GM19099 (cell line): ENCODE measurements around the gene LMAN1L.

ENCODE experiments used
- POLR2A ChIP-seq: IDR thresholded peaks from 3 replicates; pipeline ENCODE4 v1.6.1; 2011; ENCODE audit warnings: low read depth; ENCODE audit not compliant: insufficient read length; ENCODE audit errors: extremely low read depth

The LMAN1L gene

DNA sequence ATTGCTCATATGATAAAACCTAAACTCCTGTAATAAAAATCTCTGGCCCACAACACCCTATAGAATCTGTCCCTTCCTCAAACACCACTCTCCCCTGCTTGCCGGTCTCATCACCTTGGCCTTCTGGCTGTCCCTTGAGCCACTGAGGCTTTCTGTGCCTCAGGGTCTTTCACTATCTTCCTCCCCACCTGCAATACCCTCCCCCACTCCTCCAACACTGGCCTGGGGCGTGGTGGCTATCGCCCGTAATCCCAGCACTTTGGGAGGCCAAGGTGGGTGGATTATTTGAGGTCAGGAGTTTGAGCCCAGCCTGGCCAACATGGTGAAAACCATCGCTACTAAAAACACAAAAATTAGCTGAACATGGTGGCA, 34.0 kb upstream of the LMAN1L start:
- no peak for TF ChIP-seq POLR2A

DNA sequence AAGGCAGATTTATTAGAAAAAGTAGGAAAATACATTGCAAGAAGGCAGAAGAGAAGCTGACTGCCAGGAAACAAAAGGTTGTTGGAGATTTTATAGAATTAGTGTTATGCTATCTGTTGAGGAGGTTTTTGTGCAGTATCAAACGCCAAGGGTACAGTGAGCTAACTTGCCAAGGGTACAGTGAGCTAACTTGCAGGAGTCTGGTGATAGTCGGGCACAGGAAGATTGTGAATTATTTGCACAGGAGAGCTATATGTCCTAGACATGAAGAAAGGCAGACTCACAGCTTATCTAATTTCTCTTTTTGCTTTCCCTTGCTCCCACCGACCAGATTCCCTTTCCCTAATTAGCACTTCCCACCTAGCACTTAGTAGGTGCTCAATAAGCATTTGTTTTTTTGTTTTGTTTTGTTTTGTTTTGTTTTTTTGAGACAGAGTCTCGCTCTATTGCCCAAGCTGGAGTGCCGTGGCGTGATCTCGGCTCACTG, 33.4 kb upstream of the LMAN1L start:
- no peak for TF ChIP-seq POLR2A

DNA sequence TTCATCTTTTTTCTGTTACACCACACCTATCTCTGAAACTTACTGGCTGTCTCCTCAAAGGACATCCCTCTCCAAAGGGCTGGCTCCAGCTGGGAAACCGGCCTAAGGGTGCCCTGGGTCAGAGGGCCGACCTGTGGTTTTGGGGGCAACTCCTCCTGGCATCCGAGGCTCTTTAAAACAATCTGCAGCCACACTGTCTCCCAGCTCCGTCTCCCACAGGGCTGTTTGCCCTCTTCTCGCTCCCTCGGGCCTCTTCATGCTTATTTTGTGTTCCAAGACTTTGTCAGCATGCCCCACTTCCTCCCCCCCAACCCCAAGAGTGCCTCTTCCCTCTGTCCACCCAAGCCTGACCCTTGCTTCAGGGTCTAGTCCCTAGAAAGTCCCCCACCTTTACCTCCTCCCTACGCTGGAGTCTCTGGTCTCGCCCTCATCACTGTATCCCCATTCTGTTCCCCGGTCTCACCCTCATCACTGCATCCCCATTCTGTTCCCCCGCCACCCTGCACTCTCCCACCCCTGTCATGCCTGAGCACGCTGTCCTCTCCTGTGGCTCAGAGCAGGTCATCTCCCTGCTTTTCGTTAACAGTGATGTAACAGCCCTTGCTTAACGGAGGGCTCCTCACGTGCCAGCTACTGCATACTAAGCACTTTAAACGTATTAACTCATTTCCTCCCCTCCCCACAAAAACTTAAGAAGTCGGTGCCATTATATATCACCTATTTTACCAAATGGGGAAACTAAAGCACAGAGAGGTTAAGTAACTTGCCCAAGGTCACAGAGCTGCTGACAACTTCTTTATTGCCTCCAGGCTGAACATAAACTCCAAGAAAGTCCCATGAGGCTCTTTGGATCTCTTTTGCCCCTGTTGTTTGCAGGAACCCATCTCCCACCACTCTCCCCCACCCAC, 31.9 kb upstream of the LMAN1L start:
- TF ChIP-seq POLR2A = peak; percentile 63

DNA sequence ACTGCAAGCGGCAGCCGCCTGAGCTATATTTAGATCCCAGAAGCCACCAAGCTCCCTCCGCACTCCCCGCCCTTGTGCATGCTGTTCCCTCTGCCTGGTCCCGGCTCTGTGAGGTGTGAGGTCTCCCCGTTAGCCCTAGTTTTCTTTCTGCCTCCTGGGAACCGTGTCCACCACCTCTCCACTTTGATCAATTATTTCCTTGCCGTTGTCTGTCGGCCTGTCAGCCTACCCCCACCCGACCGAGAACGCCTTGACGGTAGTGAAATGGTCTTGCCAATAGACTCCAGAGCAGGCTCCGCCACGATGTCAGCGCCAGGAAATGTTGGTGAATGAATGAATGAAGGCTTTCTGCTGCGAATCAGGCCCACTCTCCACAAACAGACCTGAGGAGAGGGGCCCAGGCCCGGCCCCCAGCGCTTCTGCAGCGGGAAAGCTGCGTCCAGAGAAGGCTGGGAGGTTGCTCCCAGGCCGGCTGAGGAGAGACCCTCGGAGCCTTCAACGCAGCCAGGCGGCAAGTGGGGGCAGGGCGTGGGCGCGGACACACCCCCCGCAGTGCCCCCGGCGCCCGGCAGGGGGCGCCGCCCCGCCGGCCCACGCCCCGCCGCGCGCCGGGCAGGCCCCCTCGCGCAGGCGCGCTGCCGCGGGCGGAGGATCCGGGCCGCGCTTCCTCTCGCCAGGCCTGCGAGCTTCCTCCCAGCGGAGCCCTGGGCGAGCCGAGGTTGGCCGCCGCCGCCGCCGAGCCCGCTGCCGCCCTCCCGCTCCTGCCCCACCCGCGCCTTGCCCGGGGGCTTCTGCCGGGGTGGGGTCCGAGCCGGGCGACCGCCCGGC, 31.0 kb upstream of the LMAN1L start, which contains the start of gene CSK:
CSK (plus strand) TSS at position 650 of the 828 bp plus-strand sequence. CDS start 16,218 bp downstream, outside the sequence.
- TF ChIP-seq POLR2A = peak; percentile 82

DNA sequence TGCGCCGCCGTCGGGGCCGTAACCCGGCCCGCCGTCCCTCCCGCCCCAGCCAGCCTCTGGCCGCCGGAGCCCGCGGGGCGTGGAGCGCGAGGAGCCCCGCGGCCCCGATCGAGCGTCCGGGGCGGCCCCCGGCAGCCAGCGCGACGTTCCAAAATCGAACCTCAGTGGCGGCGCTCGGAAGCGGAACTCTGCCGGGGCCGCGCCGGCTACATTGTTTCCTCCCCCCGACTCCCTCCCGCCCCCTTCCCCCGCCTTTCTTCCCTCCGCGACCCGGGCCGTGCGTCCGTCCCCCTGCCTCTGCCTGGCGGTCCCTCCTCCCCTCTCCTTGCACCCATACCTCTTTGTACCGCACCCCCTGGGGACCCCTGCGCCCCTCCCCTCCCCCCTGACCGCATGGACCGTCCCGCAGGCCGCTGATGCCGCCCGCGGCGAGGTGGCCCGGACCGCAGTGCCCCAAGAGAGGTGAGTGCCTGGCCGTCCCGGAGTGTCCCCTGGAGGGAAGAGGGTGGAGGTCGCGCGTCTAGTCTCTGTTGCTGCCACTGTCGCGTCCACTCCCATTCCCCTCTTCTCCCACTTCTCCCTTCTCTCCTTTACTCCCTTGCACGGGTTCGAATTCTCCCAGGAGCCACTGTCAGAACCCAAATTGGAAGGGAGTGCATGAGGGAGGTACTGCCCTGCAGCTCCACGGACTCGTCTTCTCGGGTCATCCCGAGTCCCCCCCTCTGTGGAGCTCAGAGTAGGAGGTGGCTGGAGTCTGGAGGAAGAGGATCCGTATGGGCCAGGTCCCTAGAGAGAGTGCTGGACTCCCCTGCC, 30.2 kb upstream of the LMAN1L start:
- TF ChIP-seq POLR2A = peak; percentile 65

DNA sequence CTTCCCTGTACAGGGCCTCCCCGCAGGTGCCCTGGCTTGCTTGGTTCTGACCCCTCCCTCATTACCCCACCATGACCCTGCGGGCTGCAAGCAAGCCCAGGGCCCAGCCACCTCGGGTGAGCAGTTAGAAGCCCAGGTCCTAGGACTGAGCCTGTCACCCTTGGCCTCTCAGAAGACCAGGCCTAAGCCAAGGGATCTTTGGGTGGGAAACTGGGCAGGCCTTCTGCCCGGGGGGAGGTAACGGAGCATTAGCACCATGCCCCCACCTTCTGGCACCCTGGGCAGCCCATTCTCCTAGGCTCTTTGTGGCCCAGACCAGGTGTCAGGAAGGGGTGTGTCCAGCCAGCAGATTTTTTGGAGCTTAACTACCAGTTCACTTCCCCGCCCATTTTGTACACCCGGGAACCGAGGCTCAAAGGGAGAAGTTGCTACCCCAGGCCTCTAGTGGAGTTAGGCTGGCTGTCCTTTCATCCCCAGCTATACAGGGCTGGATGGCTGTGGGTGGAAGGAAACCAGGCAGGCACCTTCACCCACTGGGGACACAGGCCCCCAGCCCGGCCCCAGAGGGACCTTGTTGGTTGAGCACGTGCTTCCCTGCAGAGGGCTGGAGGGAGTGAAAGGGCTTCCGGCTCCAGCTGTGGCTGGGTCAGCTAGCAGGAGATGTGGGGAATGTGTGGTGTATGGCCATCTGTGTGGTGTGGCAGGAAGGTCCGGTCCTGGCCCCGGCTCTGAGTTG, 29.4 kb upstream of the LMAN1L start:
- TF ChIP-seq POLR2A = peak; percentile 38

DNA sequence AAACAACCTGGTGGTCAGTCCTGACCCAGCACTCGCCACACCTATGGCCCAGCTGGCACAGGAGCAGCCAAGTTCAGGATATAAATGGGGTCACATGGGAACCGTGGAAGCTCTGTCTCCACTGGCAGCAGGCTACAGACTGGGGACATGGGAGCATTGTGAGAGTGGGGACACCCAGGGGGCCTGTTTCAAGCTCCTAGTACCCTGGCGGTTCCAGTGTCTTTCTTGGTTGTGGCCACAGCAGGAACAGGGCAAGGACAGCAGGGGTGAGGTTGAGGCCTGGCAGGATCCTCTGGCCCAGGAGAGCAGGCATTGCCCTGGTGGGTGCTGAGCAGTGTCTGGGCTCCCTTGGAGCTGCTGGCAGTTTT, 28.8 kb upstream of the LMAN1L start:
- TF ChIP-seq POLR2A = no peak

DNA sequence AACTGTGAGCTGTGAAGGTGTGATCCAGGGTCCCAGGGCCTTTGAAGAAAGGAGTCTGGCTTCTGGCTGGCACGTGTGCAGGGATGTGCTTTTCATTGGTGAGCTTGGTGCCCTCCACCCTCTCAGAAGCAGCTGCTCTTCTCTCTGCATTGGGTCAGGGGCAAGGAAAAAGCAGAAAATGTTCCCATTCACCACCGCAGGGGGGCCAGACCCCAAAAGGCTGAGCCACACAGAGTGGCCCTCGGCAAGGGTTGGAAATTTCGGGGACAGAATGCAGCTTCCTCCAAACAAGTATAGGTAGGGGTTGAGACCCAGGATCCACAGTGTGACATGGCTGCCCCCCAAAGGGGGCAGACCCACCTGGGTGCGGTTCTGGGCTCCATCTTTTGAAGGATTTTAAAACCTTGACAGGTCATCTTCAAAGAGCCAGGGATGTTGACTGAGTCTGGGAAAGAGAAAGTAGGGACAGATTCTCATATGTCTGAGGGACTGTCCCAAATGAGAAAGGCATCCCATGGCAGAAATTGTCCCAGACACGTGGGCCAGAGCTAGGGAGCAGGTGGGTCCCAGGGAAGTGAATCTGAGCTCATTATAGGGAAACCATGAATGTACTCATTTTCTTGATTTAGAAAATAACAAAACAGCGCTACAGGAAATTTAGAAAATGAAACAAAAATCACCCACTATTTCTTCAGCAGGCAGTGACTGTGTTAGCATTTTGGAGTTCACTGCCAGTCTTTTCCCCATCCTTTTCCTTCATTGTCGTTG, 28.0 kb upstream of the LMAN1L start:
- TF ChIP-seq POLR2A = peak; percentile 44

DNA sequence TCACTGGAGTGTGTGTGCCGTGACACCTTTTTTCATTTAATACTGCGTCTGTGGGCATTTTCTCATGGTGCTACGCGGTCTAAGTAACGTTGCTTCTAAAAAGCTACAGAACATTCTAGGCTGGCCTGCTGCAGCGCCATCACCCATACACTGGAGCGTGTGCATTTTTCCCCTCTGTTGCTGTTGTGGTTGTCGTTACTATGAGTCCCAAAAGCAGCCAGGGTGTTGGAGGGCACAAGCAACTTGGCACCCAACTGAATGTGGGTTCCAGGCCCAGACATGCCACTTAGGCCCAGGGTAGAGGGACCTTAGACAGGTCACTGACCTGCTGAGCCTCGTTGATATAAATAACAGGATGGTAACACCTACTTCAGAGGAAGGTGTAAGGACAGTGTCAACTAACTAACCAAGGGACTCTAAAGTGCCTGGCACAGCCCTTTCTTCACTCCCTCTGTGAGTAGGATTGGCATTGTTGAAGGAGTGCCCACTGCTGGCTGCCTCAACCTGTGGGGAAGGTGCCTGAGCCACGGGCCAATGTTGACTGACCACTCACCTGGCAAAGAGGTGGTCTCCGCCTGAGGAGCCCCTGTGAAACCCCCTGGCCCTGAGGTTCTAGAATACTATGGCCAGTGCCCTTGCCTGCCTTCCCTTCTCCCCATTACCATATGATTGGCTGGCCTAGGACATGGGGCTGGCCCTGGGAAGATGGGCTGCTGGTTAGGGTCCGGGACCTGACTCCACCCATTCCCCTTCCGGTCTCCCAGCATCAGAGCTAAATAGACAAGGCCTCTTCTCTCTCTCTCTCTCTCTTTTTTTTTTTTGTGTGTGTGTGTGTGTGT, 27.2 kb upstream of the LMAN1L start:
- peak; percentile 47 for TF ChIP-seq POLR2A

DNA sequence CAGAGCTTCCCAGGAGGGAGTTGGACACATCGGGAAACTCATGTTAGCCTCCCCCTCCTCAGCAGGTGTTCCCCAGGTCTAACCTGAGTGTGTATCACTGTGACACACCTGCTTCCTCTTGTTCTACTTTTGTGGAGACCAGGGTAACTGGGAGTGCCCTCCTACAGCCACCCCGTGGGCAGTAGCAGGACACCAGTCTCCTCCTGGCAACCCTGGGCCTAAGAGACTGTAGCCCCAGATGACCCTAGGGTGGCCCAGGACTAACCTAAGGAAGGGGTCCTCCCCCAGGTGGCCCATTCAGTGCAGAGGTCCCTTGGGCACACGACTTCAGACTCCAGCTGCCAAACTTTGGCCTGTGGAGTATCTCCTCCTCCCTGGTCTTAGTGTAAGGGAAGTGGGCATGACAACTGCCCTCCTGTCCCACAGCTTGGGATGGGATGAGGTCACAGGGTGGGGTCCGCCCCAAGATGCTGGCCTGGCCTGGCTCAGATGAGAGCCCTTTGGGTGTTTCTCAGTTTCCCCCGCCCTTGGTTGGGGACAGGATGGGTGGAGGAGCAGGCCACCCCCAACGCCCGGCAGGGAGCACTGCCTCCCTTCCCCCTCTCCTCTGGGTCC, 26.0 kb upstream of the LMAN1L start:
- TF ChIP-seq POLR2A = peak; percentile 43

DNA sequence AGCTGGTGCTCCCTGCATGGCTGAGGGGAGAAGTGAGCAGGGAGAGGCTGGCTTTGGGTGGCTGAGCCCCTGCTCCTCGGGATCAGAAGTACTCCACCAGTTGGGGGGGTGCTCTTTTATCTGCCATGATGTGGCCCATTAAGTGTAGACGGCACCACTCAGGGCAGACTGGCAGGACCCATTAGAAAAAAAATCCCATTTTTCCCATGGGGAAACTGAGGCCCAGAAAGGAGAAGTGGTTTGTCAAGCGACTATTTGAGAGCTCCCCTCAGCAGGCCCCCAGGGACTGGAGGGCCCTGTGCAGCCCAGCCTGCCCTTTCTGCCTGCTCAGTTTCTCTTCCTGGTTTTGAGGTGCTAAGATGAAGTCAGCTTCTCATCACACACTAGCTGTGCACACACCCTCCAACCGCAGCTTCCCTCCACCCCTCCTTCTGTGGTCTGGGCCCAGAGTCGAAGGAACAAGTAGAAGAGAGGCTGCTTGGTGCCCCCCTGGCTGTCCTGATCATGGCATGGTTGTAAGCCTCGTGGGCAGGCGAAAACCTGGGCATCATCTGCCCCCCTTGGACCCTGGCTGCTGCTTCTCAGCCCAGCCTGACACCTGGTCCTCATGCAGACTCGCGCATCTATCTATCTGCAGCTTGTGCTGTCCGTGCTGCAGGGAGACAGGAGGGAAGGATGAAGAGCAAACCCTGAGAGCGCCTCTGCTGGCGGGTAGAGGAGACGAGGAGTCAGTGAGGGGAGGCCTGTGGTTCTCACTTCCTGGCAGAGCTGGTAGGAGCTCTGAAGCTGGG, 25.2 kb upstream of the LMAN1L start:
- no peak for TF ChIP-seq POLR2A
